Measurements from ENCODE around the gene FOXA1. TPM values are rescaled to one million over a fixed set of nuclear protein-coding genes. Genes with fewer than 3 reads are reported as not detected.

FOXA1 gene
- total and polyA plus RNA-seq, 9 of the 15 experiments (the other 6 are each of a cell fraction or from before 2014, with no cell fraction given), result 0.20 to 3.0 (median 1.3) TPM

- TF ChIP-seq, protein P1, sequence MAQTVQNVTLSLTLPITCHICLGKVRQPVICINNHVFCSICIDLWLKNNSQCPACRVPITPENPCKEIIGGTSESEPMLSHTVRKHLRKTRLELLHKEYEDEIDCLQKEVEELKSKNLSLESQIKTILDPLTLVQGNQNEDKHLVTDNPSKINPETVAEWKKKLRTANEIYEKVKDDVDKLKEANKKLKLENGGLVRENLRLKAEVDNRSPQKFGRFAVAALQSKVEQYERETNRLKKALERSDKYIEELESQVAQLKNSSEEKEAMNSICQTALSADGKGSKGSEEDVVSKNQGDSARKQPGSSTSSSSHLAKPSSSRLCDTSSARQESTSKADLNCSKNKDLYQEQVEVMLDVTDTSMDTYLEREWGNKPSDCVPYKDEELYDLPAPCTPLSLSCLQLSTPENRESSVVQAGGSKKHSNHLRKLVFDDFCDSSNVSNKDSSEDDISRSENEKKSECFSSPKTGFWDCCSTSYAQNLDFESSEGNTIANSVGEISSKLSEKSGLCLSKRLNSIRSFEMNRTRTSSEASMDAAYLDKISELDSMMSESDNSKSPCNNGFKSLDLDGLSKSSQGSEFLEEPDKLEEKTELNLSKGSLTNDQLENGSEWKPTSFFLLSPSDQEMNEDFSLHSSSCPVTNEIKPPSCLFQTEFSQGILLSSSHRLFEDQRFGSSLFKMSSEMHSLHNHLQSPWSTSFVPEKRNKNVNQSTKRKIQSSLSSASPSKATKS (CRISPR knock-in tag; IDR thresholded peaks at IDR 0.05), result no peak
These were observed 16.0 kb upstream of the FOXA1 start (continued) for GRCh38 chr14:37610945-37611523.

DNA sequence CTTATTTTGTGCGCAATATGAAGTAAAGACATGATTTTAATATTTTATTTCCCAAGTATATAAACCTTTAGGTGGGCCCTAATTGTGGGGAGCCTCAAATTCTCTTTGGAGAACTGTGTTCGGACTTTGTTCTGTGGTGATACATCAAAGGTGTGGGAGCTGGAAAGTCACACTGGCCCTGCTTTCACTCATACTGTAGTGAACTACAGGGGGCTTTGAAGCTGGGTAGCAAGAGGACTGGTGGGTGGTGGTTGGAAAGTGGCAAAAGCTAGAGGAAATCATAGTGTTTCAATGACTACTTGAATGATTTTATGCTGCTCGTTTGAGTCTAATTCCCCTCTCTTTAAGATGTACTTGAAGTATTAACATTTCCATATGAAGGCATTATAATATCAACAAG is 13.6 kb upstream of the FOXA1 start:
- Histone ChIP-seq H3K4me3 (no peak overlapping the region), H3K27ac (ENCODE audit: extremely low read depth, low read depth, low read length) (no peak overlapping the region), H3K9me1 (ENCODE audit: control insufficient read depth, insufficient read depth, low read length) (no peaks in the 10 kb centered on the region), H3K9me3 (replicated peaks; ENCODE audit: control insufficient read depth, insufficient read depth, low read depth, low read length) (no peaks in the 10 kb centered on the region), H3K4me1 (replicated peaks in 1 of 2; ENCODE audit: control insufficient read depth in 2 of 2, insufficient read depth in 2 of 2, low read length in 2 of 2) (no peaks in the 10 kb centered on the region; a peak in 1 of 5 replicates), H3K4me2 (ENCODE audit: insufficient read depth, low read length) (no peak overlapping the region), H4K20me1 (replicated peaks; ENCODE audit: control insufficient read depth, insufficient read depth, low read length) (no peaks in the 10 kb centered on the region), H3K9ac (ENCODE audit: insufficient read depth in 1 of 2, low read depth in 2 of 2, low read length in 2 of 2) (no peak overlapping the region), H2AFZ (ENCODE audit: low read depth, low read length) (no peak overlapping the region), H3K79me2 (ENCODE audit: control insufficient read depth, insufficient read depth, low read length) (no peaks in the 10 kb centered on the region), H3K27me3 (ENCODE audit: control insufficient read depth in 2 of 2, insufficient read depth in 2 of 2, low read length in 2 of 2) (peaks cover 0 to 17% of the 10 kb centered on the region in 2 experiments; a peak in 2 of 5 replicates), H3K36me3 (ENCODE audit: control insufficient read depth, insufficient read depth, low read length) (no peaks in the 10 kb centered on the region)
- FAIRE-seq (no peak), ATAC-seq (no peak), DNase-seq (ENCODE audit: extremely low read depth in 1 of 4, low spot score in 3 of 4) (no peak)
- in situ Hi-C loops (cut with MboI) (no loop called here), intact Hi-C loops (cut with micrococcal nuclease) (no loop called here)
- ChIA-PET CTCF (ENCODE audit: low intra/inter-chr PET ratio) (no interaction called here), POLR2A (no interaction called here)
- 0% methylated on average over 3 of the region's 3 CpGs for WGBS (ENCODE audit: insufficient coverage, low coverage, missing lambda C conversion rate)
- BruUV-seq (replicated peaks), result no TSS peak
- TF ChIP-seq, protein P2, sequence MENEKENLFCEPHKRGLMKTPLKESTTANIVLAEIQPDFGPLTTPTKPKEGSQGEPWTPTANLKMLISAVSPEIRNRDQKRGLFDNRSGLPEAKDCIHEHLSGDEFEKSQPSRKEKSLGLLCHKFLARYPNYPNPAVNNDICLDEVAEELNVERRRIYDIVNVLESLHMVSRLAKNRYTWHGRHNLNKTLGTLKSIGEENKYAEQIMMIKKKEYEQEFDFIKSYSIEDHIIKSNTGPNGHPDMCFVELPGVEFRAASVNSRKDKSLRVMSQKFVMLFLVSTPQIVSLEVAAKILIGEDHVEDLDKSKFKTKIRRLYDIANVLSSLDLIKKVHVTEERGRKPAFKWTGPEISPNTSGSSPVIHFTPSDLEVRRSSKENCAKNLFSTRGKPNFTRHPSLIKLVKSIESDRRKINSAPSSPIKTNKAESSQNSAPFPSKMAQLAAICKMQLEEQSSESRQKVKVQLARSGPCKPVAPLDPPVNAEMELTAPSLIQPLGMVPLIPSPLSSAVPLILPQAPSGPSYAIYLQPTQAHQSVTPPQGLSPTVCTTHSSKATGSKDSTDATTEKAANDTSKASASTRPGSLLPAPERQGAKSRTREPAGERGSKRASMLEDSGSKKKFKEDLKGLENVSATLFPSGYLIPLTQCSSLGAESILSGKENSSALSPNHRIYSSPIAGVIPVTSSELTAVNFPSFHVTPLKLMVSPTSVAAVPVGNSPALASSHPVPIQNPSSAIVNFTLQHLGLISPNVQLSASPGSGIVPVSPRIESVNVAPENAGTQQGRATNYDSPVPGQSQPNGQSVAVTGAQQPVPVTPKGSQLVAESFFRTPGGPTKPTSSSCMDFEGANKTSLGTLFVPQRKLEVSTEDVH (IDR thresholded peaks at IDR 0.05; ENCODE audit: low read depth, partially characterized antibody), result no peak
- TF ChIP-seq ZC3H8 (IDR thresholded peaks at IDR 0.05), result no peak
- TF ChIP-seq, protein P3, sequence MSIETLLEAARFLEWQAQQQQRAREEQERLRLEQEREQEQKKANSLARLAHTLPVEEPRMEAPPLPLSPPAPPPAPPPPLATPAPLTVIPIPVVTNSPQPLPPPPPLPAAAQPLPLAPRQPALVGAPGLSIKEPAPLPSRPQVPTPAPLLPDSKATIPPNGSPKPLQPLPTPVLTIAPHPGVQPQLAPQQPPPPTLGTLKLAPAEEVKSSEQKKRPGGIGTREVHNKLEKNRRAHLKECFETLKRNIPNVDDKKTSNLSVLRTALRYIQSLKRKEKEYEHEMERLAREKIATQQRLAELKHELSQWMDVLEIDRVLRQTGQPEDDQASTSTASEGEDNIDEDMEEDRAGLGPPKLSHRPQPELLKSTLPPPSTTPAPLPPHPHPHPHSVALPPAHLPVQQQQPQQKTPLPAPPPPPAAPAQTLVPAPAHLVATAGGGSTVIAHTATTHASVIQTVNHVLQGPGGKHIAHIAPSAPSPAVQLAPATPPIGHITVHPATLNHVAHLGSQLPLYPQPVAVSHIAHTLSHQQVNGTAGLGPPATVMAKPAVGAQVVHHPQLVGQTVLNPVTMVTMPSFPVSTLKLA (conservative IDR thresholded peaks at IDR 0.05), result no peak
